AG09319 (cell line): ENCODE measurements around the gene PIP5K1C.

Experiments used
- DNase-seq: peaks from one replicate; pipeline ENCODE4 v3.0.0-alpha.2; 2010; ENCODE audit warnings: low read depth; ENCODE audit errors: extremely low read depth
- CTCF ChIP-seq: IDR thresholded peaks from 2 replicates; pipeline ENCODE4 v1.5.1; 2011; ENCODE audit warnings: low read depth, mild to moderate bottlenecking, inconsistent platforms, low read length, moderate library complexity

The PIP5K1C gene

DNA sequence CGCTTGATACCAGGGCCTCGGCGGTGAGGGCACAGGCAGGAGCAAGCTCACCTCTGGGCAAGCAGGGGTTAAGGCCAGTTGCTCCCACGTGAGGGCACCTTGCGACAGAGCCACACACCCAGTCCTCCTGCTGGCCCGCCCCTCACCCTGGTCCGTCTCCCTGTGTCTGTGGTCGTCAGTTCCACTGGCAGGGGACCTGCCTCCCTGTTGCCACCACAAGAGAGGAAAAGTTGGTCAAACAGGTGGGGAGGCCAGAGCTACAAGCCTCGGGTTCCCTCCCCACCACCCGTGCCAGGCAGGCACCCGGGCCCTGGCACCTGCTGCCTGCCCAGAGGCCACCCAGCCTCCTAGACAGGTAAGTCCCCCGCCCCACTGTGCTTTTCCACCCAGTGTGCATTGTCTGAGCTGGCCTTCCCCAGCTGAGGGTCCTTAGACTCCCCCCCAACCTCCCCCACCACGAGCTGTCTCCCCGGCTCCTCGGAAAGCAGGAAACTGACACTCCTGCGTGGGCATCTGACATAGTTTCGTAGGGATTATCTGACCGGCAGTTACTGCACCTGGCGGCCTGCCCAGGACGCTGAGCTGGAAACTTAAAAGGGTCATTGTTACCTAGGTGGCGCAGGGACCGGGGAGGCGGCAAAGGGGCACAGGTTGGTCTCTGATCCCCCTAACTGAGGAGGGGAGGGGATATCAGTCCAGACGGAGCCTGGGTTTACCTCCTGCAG lies 8.1 kb upstream of the PIP5K1C start, which contains the start of gene TJP3:
Gene TJP3, plus strand, starts transcription at position 178 of the 725 bp plus-strand sequence. CDS start 20,049 bp downstream, outside the sequence.
- TF ChIP-seq CTCF, result no peak
- DNase-seq, result no peak

GRCh38 chr19:3707868-3708206 lies 7.6 kb upstream of the PIP5K1C start:
- no peak for TF ChIP-seq CTCF
- DNase-seq, result no peak

- DNase-seq, result no peak
- TF ChIP-seq CTCF, result no peak
These were observed 932 bp upstream of the PIP5K1C start for GRCh38 chr19:3701200-3701599.

GRCh38 chr19:3699741-3700241 lies 477 bp downstream of the PIP5K1C start:
- no peak for TF ChIP-seq CTCF
- no peak for DNase-seq

DNA sequence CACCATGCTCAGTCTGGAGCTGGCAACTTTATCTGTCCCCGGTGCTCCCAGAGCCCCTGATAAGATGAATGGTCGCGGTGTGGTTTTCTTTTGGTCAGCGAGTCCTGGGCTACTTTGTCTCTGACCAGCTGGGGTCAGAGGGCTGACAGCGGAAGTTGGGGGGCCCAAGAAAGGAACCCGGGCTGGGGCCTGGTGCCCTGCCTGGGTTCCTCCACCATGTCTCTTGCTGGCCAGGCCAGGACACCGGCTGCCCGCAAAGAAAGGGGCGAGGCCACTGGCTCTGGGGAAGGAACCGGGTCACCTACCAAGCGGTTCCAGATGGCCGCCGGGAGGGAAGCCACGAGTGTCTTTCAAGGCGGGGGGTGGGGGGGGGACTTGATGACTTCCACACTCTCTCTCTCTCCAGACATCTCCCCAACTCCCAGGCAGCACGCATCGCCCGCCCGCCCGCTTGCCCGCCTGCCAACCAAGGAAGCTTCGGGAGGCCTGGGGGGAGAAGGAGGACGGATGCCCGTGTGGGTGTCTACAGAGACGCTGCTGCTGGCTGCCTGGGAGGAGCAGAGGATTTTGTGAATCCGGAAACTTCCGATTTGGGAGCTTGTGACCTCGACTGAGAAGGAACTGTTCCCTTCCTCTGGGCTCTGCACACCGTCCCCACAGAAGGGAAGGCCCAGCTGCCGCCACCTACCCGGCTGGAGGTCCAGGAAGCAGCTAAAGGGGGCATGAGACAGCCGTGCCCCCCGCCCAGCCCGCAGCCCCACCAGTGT lies 1.1 kb downstream of the PIP5K1C start:
- TF ChIP-seq CTCF, result no peak
- DNase-seq, result peak; percentile 54

DNA sequence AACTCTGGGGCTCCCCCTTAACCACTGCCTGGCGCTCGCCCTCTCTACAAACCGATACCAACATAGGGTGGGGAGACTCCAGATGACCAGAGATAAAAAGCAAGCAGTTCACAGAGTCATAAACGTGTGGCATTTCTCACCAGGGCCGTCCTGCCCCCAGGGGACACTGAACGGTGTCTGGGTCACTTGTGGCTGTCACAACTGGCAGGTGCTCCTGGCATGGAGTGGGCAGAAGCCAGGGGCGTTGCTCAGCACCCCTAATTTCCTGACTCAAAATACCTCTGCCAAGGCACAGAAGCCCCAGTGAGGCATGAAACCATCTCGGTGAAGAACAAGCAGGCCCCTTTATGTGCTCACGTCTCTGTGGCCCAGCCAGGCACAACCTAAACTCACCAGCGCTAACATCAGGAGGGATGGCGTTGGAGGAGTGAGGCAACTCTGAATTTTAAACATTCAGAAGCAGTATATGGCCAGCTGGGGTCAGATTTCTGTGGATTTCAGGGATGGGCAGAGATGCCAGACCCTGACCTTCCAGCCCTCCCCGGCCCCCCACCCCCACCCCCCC lies 1.8 kb downstream of the PIP5K1C start:
- no peak for DNase-seq

More for the DNA sequence above, 1.8 kb downstream of the PIP5K1C start:
- TF ChIP-seq CTCF, result no peak
